ENCODE measurements around the gene ROBO3. TPM values are rescaled to one million over a fixed set of nuclear protein-coding genes. Genes with fewer than 3 reads are reported as not detected.

The ROBO3 gene
- total RNA-seq, 2 donors from 2014 or later = 1.3 to 9.9 TPM

DNA sequence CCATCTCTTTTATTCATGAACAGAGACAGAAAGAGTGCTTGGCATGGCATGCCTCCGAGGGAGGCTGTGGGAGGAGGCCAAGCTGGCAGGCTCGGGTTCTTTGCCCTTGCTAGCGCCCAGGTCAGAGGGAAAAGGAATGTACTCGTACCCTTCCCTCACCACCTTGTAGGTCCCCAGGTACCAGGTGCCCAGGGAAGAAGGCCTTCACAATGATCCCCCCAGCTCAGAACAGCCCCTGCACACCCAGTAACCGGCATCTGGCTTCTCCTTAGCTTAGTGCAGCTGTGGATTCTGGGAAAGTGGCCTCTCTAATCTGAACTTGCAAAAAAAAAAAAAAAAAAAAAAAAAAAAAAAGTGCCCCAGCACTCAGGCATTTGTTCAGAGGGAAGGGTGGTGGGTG lies 55.1 kb downstream of the ROBO3 start:
- DNase-seq (no peak), ATAC-seq (no peak)
- intact Hi-C loops (cut with DNase I) = no loop called here
- Histone ChIP-seq H3K36me3 (replicated peaks in 1 of 2; ENCODE audit: insufficient read depth in 1 of 2, low read depth in 2 of 2) (no peaks in the 10 kb centered on the region), H3K27me3 (no peaks in the 10 kb centered on the region), H3K4me3 (no peak overlapping the region), H3K4me1 (peaks cover 9% of the 10 kb centered on the region), H3K27ac (no peak overlapping the region), H3K9me3 (no peaks in the 10 kb centered on the region)
- no peak for TF ChIP-seq POLR2A (IDR thresholded peaks at IDR 0.05)
- TF ChIP-seq, protein P1, sequence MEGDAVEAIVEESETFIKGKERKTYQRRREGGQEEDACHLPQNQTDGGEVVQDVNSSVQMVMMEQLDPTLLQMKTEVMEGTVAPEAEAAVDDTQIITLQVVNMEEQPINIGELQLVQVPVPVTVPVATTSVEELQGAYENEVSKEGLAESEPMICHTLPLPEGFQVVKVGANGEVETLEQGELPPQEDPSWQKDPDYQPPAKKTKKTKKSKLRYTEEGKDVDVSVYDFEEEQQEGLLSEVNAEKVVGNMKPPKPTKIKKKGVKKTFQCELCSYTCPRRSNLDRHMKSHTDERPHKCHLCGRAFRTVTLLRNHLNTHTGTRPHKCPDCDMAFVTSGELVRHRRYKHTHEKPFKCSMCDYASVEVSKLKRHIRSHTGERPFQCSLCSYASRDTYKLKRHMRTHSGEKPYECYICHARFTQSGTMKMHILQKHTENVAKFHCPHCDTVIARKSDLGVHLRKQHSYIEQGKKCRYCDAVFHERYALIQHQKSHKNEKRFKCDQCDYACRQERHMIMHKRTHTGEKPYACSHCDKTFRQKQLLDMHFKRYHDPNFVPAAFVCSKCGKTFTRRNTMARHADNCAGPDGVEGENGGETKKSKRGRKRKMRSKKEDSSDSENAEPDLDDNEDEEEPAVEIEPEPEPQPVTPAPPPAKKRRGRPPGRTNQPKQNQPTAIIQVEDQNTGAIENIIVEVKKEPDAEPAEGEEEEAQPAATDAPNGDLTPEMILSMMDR (IDR thresholded peaks at IDR 0.05) = no peak
- WGBS, 2 donors = 93 to 97% methylated on average over 4 to 5 of the region's 5 CpGs

DNA sequence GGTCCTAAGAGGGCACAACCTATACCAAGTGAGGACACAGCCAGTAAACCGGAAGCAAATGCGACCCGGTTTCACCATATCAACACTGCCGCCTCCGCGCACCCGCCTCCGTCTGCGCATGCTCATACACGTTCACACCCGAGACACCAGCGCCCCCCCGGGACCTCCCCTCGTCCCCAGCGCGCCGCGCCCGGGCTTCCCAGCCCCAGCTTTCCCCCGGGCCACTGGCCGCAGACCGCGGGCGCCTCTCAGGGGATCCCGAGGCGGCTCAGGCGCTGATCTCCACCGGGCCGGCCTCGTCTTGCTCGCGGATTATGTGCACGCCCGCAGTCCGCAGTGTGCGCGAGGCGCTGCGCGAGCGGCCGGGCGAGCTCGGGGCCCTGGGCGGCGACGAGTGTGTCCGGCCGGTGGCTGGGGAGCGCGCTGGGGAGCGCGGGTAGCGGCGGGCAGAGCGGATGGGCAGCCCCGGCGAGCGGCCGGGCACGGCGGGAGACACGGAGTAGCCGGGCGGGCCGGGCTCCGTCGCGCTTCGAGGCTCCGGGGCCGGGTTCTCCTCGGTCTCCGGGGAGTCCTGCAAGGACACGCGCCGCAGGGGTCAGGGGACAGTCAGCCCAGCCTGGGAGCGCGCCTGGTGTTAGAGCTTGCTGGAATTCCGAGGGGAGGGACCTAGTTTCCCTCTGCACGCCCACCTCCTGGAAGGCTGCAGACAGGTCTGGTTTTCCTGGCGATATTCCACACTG lies 55.8 kb downstream of the ROBO3 start:
- DNase-seq = peak; percentile 45 to 70 (median 62)
- Histone ChIP-seq H3K4me1 (peaks cover 9% of the 10 kb centered on the region), H3K9me3 (no peaks in the 10 kb centered on the region), H3K27ac (peak overlapping the region in 2 of 4 donors; percentile 26), H3K4me3 (no peak overlapping the region), H3K27me3 (no peaks in the 10 kb centered on the region), H3K36me3 (replicated peaks in 1 of 2; ENCODE audit: insufficient read depth in 1 of 2, low read depth in 2 of 2) (no peaks in the 10 kb centered on the region)
- ATAC-seq = peak; percentile 54
- intact Hi-C loops (cut with DNase I) = no loop called here
- WGBS, 2 donors = 10 to 19% methylated on average over 15 to 79 of the region's 82 CpGs
- no peak for TF ChIP-seq POLR2A (IDR thresholded peaks at IDR 0.05)
- TF ChIP-seq, protein P1 (IDR thresholded peaks at IDR 0.05) = no peak

DNA sequence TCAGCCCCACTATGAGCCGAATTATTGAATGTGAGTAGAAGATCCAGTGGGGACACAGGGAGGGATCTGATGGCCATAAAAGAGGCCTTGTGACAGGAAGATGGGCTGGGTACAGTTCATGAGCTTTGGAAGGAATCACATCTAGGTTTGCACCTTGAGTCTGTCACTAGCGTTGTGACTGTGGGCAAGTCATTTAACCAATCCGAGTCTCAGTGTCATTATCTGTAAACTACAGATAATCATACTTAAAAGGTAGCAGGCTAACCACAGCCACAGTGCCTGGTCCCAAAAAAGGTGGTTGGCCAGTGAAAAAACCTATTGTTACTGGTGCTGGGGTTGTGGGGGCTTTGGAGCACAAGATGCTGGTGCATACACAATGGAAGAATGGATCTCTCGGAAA lies 57.6 kb downstream of the ROBO3 start:
- intact Hi-C loops (cut with DNase I) = no loop called here

DNA sequence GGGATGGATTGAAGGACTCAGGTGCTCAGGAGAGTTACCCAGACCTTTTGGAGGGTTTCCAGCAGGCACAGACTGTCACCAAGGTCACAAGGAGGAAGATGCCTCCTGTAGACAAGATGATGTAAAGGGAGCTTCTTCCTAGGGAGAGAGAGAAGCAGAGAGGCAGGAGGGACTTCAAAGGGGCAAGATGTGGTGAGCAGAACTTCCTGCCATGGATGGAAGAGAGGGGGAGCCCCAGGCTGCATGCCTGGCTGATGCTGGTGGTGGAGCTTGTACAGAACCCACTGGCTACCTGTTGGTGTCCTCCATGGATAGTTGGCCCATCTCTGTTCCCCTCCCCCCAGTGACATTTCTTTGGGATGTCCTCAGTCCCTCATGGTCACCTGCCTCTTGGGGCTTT lies 58.1 kb downstream of the ROBO3 start:
- Histone ChIP-seq H3K27me3 (no peaks in the 10 kb centered on the region), H3K9me3 (no peaks in the 10 kb centered on the region), H3K36me3 (replicated peaks in 1 of 2; ENCODE audit: insufficient read depth in 1 of 2, low read depth in 2 of 2) (no peaks in the 10 kb centered on the region), H3K4me1 (peaks cover 9% of the 10 kb centered on the region), H3K27ac (no peak overlapping the region), H3K4me3 (no peak overlapping the region)
- intact Hi-C loops (cut with DNase I) = no loop called here
- DNase-seq (no peak), ATAC-seq (no peak)
- TF ChIP-seq, protein P1 (IDR thresholded peaks at IDR 0.05) = no peak
- no peak for TF ChIP-seq POLR2A (IDR thresholded peaks at IDR 0.05)

More for the DNA sequence above, 57.6 kb downstream of the ROBO3 start:
- 79 to 81% methylated on average over 4 of the region's 4 CpGs for WGBS, 2 donors
- Histone ChIP-seq H3K9me3 (no peaks in the 10 kb centered on the region), H3K36me3 (replicated peaks in 1 of 2; ENCODE audit: insufficient read depth in 1 of 2, low read depth in 2 of 2) (no peaks in the 10 kb centered on the region), H3K27ac (no peak overlapping the region), H3K27me3 (no peaks in the 10 kb centered on the region), H3K4me3 (no peak overlapping the region), H3K4me1 (peaks cover 9% of the 10 kb centered on the region)
- ATAC-seq = no peak
- TF ChIP-seq, protein P1 (IDR thresholded peaks at IDR 0.05) = no peak
- TF ChIP-seq POLR2A (IDR thresholded peaks at IDR 0.05) = no peak
- no peak for DNase-seq

All from body of pancreas (tissue), 4 donors.